ENCODE data around the gene RBBP8NL.
A peak's percentile ranks its signal among the peaks of the same experiment; 100 is the strongest.

Gene RBBP8NL

GRCh38 chr20:62418709-62419487 lies 8.4 kb downstream of the RBBP8NL start:
- no peak for DNase-seq

GRCh38 chr20:62417981-62418708 lies 9.2 kb downstream of the RBBP8NL start:
- no peak for DNase-seq

DNA sequence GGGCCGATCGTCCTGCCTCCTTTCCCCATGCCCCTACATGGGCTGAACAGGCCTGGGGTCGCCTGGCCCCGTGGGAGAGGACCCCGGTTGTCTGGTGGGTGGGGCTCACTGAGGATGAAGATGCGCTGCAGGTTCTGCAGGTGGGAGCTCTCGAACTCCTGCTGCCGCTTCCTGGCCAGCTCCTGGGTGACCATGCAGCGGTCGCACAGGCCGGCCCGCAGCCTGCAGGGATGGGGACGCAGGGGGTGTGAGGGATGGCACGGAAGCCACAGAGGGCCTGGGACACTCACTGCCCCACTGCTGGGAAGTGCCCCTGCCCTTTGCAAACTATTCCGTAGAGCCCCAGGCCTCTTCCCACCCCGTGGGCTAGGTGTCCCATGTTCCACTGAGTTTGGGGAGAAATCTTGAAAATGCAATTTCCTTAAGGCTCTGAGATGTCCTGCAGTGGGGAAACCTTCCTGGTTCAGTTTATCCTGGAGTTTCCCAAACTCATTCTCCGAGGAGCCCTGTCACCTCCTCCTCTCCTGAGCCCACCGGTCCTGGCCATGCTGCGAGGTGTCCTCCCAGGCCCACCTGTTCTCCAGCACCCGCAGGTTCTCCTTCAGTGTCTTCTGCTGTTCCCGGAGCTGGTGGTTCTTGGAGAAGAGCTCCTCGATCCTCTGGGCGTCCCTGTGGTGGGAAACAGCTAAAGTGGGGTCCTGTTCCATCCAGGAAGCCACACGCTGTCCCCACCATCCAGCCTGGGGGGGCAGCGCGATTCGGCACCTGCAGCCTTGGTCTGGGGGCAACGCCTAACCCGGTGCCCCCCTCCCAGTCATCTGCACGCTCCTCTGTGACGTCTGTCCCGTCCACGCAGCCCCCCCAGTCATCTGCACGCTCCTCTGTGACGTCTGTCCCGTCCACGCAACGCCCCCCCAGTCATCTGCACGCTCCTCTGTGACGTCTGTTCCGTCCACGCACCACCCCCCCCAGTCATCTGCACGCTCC lies 10.4 kb downstream of the RBBP8NL start:
- DNase-seq: no peak

DNA sequence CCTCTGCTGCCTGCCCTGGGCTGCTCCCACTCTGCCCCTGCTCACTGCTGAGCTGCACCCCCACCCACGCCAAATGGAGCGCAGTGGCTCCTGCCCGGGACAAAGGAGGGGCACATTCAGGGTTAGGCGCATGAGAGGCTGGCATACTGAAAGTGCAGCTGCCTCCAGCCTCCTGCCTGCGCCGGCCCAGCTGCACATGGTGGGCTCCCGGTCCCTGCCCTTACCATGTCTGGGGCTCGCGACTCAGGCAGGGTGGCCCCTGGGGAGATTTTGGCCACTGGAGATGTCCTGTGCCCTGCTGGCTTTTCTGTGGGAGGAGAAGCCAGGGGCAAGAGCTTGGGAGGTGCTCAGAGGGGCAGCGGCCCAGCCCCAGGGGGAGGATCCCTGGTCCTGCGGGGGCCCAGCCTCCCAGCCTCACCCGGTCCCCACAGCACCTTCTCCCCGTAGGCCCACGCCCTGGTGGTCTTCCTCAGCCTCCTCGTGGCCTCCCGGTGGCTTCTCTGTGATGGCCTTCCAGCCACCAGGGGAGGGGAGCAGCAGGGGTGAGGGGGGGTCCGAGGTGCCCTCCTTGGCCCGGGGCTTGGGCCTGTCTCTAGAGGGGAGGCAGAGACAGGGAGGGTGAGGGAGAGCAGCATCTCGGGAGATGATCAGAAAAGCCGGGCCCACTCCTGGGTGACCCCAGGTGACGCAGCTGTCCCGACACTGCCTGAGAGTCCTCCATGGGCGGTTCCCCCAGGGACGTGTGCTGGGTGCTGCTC lies 11.8 kb downstream of the RBBP8NL start:
- DNase-seq: no peak

- DNase-seq: no peak
These were observed 13.3 kb downstream of the RBBP8NL start for GRCh38 chr20:62413896-62414481.

- DNase-seq: no peak
These were observed 14.2 kb downstream of the RBBP8NL start for GRCh38 chr20:62413025-62413570.

- DNase-seq: no peak
These were observed 14.9 kb downstream of the RBBP8NL start for GRCh38 chr20:62412194-62413024.

GRCh38 chr20:62411479-62412193 lies 15.7 kb downstream of the RBBP8NL start:
- no peak for DNase-seq

GRCh38 chr20:62410746-62411478 lies 16.4 kb downstream of the RBBP8NL start:
- DNase-seq: no peak

- DNase-seq: peak; percentile 89
These were observed 17.2 kb downstream of the RBBP8NL start for GRCh38 chr20:62409931-62410745.

DNA sequence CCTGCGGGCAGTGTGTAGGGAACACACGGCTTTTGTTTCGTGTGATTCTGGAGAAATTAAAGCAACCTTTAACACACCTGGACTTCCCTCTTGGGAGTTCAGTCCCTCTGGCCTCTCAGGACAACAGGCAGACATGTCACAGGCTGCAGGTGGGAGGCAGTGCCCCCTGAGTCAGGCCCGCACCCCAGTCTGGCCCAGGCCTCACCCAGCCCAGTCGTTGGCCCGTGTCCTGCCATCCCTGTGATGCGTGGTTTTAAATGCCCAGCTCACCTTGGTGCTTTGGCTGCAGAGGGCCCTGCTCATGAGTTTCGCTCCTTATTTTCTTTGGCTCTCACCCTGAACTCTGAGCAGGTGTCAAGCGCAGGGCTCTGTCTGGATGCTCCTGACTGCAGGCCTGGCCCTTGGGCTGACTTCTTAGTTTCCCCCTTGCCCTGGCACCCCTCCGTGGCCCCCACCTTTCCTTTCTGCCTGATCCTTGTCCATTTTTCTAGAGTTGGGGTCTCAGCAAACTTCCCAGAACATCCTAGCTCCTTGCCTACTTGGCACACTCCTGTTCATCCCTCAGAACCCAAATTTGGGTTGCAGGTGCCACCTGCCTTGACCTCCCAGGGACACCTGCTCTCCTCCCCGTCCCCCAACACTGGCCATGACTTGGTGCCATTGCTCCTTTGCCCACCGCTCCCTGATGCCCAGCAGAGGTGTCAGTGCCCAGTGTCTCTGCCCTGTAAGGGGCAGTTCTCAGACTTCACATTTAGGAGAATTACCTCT lies 18.1 kb downstream of the RBBP8NL start:
- DNase-seq: no peak

DNA sequence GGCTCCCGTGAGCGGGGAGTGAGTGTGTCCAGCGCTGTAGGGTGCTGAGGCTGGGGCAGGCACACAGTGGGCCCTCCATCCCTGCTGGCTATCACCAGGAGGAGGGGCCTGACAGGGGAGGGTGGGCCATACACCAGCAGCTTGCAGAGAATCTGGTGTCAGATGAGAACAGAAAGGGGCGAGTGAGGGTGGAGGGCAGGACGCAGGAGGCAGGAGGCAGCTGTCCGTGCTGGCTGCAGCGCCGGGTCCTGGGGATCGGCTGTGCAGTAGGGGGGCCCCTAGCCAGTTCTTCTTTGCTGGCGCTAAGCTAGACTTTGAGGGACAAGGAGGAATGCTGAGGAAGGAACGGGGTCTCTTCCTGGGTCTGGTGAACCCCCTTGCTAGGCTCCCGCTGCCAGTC lies 18.7 kb downstream of the RBBP8NL start:
- DNase-seq: no peak

DNA sequence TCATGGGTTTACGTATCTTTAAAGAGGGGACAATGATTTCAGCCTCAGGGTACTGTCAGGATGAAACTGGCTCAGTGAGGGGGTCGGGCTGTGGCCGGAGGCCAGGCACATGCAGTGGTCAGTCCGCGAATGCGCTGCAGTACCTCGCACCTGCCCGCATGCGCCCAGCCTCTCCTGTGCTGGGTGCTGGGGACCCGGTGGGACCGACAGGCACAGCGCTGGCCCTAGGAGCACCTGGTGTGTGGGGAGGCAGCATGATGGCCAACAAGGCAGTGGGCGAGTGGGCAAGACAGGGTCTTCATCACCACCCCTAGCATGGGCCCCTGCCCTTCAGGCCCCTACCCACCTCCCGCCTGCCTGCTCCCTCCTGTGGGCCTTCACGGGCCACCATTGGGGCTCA lies 19.3 kb downstream of the RBBP8NL start:
- DNase-seq: no peak

DNA sequence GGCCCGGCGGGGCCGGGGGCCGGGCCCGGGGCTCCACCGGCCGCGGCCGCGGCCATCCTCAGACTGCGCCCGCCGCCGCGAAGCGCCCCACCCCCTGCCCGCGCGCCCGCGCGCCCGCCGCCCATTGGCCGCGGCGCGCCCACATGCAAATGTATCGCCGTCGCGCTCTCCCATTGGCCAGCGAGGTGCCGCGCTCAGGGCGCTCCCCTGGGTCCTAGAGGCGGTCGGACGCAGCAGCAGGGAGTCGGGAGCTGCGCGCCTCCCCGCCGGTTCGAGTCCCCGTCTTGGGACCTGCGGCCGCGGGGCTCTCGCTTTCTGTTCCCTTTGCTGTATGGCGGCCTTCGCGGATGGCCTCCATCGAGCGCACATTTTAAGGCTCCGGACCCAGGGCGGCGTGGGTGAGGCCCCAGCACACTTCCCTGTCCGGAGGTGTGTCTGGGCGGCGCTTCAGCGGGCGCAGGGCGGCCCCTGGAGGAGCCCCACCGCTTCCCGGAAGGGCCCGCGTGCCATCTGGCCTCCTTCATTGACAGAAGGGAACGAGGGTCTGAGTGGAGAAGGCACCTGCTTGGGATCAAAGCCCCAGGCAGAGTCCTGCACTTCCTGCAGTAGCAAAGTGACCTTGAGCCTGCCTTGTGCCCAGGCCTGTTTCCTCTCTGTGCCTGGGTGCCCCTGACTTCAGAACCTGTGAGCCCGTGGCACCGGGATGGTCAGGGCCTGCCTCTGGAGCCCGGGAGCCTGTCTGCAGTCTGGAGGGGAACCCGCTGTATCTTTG lies 19.9 kb downstream of the RBBP8NL start, which contains the start of gene CABLES2:
TSS of gene CABLES2 (minus strand) at position 65 of the 772 bp plus-strand sequence. CDS start at position 56, 9 bp downstream.
- peak; percentile 89 for DNase-seq

DNA sequence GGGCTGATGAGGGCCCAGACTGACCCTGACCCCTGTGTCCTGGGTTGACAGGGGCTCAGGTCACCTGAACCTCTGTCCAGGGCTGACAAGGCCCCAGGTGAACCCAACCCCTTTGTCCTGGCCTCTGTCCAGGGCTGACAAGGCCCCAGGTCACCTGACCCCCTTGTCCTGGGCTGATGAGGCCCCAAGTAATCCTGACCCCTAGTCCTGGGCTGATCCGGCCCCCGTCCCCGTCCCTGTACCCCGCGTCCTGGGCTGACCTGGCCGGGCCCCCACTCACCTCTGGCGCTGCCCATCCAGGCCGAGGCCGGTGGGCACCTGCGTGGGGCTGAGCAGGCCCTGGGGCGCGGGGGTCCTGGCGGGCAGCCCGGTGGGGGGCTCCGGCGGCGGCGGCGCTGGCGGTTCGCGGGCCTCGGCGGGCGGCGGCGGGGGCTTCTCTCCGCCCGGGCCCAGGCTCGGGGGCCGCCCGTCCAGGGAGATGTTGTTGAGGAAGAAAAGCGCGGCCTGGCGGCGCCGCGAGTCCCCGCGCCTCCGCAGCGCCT lies 20.6 kb downstream of the RBBP8NL start:
- DNase-seq: no peak

DNA sequence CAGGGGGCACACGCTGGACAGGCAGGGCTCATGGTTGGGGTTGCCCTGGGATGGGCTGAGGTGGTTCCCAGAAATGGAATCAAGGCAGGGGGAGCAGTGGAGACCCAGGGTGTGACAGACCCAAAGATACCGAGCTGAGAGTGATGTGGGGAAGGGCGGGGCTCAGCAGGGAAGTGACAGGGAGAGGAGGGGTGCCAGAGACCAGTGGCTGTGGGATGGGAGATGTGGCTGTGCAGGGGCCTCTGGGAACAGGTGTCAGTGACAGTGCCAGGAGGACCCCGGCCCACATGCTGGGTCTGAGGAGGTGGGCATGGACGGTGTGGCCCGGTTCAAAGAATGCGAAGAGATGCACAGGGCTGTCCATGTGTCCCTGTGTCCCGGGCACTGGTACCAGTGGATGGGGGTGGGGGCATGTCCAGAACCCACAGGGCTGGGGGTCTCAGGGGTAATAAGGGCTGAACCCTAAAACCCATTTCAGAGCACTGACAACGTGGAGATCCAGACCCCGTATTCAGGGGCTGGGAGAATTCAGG lies 21.3 kb downstream of the RBBP8NL start:
- no peak for DNase-seq
